Skin of body (tissue), 2 donors: ENCODE measurements around the gene PCCA. TPM values are rescaled to one million over a fixed set of nuclear protein-coding genes. Genes with fewer than 3 reads are reported as not detected.

ENCODE experiments used
- DNase-seq: peaks from one replicate; lab custom pipeline; 2025; lab: John Stamatoyannopoulos, UW
- total RNA-seq: library from RNA; depleted of rRNA; stranded (reverse); fragments of >200 nt; gene quantifications from one replicate; pipeline ENCODE4 v1.2.3, GENCODE V29; 2014

PCCA gene
- total RNA-seq, 1 donor from 2014 or later: 124 TPM

DNA sequence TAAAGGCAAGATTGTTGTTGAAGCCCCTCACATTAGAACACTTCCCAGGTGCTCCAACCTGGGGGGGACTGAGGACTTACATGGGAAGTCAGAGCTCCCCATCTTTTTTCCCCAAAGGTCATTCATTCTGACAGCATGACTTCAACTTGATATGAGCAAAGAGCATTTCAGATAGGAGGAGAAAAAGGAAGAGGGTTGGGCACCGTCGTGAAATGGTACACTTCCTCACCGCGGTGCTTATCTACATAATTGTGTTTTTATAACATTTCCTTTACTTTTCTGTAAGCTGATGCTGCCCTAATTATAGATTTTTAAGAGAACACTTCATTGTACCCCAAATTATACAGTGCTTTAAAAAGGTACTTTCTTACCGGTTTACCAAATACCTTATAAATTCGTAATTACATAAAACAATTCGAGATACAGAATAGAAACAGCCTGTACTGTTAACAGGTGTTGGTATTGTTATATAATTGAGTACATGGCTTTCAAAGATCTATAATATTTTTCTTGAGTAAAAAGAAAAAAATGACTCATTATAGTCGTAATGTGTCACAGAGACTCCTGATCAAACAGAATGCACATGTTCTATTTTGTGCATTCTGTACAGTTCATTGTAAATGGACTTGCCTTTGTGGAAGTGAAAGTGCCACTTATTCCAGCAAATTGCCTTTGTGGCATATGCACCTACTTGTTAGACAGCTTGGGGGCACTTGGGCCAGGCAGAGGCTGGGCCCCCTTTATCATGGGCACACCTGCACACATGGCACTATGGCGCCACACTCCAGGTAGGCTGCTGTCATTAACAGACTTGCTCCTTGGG lies 417.9 kb downstream of the PCCA start:
- no peak for DNase-seq

DNA sequence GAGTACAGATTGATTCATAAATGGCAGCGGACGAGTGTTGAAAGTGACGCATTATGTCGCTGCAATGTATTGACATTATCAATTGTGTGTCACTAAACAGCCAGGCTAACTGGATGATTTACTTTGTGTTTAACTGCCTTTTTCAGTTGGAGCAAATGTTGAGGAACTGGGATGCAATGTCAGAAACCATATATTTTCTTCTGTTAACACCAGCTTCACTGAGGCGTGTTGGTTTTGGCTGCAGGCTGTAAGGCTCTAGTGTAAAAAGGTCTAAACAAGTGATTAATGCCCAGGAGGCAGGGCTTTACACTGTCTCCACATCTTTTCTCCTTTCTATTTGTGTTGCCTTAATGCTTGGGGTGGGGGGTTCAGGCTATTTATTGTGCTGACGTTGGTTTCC lies 419.6 kb downstream of the PCCA start:
- no peak for DNase-seq

DNA sequence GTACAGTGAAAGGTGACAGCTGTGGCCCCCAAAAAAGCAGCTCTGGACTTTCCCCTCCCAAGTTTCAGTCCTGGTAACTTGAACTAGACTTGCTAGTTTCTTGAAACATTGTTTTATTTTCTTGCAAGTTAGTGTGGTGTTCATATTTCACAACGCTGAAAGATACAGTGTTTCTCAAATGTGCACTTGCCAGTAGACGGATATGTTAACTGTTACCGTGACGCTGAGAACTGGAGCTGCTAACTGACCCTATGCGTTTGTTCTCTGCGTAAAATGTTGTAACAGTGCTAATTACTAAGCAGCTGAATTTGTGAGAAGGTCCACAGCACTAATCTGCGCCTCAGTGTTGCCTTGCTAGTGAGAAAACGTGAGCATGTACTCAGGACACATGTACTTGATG lies 420.1 kb downstream of the PCCA start:
- no peak for DNase-seq

DNA sequence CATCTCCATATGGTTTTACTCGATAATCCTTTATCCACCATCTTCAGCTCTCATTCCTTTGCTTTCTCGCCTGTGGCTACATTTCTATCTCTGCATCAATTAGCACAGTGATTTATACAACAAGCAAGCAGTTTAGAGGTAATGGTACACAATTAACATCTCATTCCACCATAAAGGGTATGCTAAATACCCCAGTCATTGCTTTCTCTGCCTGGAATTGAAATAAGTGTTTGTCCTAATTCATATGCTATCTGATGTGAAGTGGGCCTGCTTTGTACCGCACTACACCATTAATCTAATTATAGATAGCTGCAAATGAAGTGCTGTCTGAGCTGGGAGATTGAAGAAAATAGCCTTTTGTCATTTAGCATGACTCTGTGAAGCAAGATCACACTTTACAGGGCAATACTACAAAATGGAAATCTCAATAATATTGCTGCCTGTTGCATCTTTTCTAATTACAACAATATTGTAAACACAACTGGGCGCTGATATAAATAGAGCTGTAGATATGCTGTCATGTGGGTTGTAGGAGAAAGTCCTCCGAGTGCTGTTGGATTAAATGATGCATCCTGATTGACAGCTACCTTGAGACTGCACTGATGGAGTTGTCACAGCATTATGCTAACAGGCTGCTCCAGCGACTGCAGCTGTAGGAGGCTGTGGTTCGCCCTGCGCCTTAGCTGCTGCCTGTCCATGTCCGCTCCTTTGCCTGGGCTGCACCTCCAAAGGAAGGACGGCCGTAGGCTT lies 421.5 kb downstream of the PCCA start:
- DNase-seq: no peak

- no peak for DNase-seq
Observed at GRCh38 chr13:100511466-100511865, 422.6 kb downstream of the PCCA start.

GRCh38 chr13:100512422-100512821 lies 423.5 kb downstream of the PCCA start:
- DNase-seq: no peak

- DNase-seq: no peak
Observed at GRCh38 chr13:100513171-100513570, 424.3 kb downstream of the PCCA start.

DNA sequence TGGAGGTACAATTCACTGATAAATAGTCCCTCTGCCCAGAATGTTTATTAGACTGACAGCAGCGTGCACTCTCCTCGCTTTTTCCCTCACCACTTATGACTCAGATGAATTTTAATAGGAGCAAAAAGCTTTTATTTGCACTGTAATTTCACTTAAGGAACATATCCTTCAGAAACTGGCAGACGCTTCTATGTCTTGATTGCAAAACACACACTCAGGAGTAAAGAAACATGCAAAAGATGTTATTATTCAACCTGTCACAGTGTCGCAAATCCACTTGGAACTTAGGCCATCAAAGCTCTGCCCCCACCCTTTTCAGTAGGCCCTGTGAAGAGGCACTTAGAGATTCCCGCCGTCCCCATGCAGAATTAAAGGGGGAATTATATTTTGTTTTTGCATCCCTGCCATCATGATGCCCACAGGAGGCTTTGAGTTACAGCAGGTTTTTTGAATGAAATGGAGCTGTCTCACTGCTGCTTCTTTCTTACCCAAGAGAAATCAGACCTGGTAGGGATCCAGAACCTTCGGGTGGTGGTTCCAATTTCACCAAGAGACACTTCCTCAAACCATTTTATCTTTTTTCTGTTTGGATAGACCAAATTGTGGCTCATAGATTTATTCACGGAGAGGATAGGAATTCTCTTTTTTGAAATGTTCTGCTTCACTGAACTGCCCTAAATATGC lies 425.2 kb downstream of the PCCA start:
- no peak for DNase-seq

DNA sequence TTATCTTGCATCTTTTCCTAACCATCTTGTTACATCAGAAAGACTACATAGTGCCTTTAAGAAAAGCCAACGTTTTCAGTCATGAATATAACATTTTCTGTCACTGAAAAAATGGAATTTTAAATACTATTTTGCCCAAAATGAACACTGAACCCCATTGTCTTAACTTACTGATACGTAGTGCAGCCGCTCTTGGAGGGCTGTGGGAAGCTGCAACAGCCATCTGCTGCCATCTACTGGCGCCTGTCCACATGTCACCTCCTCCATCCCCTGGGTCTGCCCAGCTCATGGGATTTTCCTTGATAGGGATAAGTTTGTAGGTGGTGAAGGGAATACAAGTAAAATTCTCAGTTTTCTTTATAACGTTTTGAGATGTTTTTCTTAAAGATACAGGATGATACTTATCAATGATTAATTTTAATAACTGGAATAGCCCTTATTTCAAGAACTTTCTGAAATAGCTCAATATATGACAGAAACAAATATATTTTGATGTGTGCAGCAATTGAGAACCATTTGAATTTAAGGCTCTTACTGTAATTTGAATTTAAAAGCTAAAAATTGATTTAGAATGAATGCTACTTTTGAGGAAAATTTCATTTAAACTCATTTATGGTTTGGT lies 426.0 kb downstream of the PCCA start:
- DNase-seq: peak; percentile 7

DNA sequence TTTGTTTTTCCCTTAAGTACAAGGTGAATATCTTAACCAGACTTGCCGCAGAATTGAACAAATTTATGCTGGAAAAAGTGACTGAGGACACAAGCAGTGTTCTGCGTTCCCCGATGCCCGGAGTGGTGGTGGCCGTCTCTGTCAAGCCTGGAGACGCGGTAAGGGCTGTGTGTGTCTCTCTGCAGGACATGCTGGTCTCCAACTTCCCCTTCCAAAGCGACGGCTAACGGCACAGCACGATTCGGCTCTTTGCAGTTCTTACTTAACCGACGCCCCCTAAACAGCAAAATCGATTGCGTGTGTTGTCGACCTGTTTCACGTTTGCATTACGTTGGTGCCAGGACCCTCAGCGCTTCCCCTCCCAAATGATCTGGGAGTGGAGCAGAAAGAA lies 426.5 kb downstream of the PCCA start:
- no peak for DNase-seq

DNA sequence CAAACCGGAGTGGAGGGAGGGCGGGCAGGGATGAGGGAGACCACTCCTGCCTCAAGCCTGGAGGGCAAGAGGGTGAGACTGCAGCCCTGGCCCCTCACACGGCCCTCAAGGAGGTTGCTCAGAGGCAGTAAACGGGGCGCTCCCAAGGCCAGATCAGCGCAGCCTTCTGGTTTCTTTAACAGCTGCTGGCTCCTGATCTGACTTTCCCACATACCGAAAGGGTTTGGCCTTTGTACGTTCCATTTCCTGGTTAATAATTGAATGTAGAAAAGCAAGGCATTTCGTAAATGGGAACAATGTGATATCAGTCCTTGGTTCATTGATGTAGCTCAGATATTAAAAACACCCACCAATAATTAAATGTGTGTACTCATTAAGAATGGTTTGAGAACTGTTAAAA lies 428.2 kb downstream of the PCCA start:
- no peak for DNase-seq

GRCh38 chr13:100517728-100518127 lies 428.8 kb downstream of the PCCA start:
- no peak for DNase-seq

- DNase-seq: no peak
Observed at GRCh38 chr13:100518394-100519062, 429.6 kb downstream of the PCCA start.

DNA sequence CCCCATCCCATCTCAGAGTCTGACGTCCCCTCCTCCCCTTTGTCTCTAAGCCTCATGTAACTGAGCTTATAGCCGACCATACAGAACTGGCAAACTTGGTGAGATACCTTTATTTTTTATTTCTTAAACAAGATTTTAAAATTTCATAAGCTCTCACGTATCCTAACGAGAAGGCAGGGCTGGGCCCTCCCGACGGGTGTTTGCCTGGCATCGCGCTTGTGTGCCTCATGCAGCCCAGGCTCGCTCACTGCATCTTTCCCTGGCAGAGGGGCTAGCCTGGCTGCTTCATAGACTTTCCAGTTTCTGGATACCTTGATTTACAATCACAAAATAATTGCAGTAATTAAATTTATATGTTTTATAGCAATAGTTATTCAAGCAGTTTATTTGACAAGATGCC lies 430.7 kb downstream of the PCCA start:
- no peak for DNase-seq

DNA sequence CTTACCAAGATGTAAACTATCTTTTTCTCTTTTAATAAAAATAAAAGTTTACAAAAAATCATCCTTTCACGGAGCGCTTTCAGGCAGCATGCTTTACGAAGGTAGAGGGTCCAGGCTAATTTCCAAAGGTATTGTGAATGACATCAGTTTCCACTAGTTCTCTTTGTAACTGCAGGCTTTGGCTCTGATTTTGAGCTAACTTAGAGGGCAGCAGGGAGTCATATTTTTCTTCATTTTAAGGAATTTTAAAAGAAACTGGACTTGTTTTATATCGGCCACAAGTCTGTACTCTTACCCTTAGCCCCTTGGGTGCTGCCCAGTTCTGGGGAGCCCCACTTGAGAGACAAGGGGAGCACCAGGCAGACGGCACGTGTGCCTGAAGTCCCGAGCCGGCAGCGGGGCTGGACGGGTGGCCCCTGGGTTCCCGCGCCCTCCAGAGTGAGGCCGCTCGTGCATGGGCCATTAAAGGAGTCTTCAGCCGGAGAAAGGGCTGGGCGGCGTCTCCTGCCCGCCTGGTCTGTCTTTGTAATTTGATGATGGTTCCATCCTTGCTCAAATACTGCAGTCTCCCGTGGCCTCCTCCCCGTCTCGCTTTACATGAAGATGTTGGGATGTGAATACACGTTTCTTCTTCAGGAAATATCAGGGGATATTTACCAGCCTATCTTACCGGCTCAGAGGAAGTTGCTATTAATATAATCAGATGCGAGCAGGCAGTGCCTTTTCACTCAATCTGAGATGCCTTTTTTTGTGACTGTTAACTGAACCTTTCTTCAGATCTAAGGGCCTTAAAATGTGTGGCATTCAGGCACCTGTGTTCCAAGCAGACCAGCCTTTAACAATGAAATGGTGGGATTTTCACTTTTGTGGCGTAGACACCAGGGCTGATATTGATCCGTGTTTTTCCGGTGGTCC lies 432.3 kb downstream of the PCCA start:
- no peak for DNase-seq

GRCh38 chr13:100521851-100522617 lies 433.1 kb downstream of the PCCA start:
- DNase-seq: no peak

GRCh38 chr13:100522618-100523309 lies 433.9 kb downstream of the PCCA start:
- DNase-seq: no peak

GRCh38 chr13:100523411-100523810 lies 434.5 kb downstream of the PCCA start:
- no peak for DNase-seq

GRCh38 chr13:100523981-100524386 lies 435.1 kb downstream of the PCCA start:
- DNase-seq: no peak
